ENCODE results near the gene CIZ1.
"Not testable (repeated sequence)": the region's sequence is repeated elsewhere in the genome, so short reads cannot be mapped to it uniquely, and the experiment has no call there.

CIZ1 gene

GRCh38 chr9:128145536-128145935, 45.8 kb downstream of the CIZ1 start:
- DNase-seq, result no peak

GRCh38 chr9:128144239-128145181, 46.9 kb downstream of the CIZ1 start:
- DNase-seq, result no peak

GRCh38 chr9:128143525-128144238, 47.7 kb downstream of the CIZ1 start:
- DNase-seq, result no peak

- DNase-seq, result no peak
These were observed 48.8 kb downstream of the CIZ1 start for GRCh38 chr9:128142596-128142995.

GRCh38 chr9:128142061-128142460, 49.3 kb downstream of the CIZ1 start:
- DNase-seq, result no peak

- DNase-seq, result no peak
These were observed 49.8 kb downstream of the CIZ1 start for GRCh38 chr9:128141604-128142003.

GRCh38 chr9:128139621-128140020, 51.8 kb downstream of the CIZ1 start:
- no peak for DNase-seq

GRCh38 chr9:128138001-128138400, 53.4 kb downstream of the CIZ1 start:
- DNase-seq, result no peak

- DNase-seq, result no peak
These were observed 54.3 kb downstream of the CIZ1 start for GRCh38 chr9:128136816-128137793.

GRCh38 chr9:128135561-128135960, 55.8 kb downstream of the CIZ1 start:
- DNase-seq, result not testable (repeated sequence)

GRCh38 chr9:128132139-128132538, 59.2 kb downstream of the CIZ1 start:
- DNase-seq, result peak in 2 of 3 experiments; percentile 63 to 71

- DNase-seq, result not testable (repeated sequence)
These were observed 60.0 kb downstream of the CIZ1 start for GRCh38 chr9:128131346-128131745.

- DNase-seq, result not testable (repeated sequence)
These were observed 60.7 kb downstream of the CIZ1 start for GRCh38 chr9:128130651-128131050.

- not testable (repeated sequence) for DNase-seq
These were observed 61.3 kb downstream of the CIZ1 start for GRCh38 chr9:128129976-128130590.

- DNase-seq, result peak in 2 of 3 experiments; percentile 54 to 68
These were observed 62.4 kb downstream of the CIZ1 start for GRCh38 chr9:128128836-128129590.

GRCh38 chr9:128127990-128128835, 63.2 kb downstream of the CIZ1 start:
- DNase-seq, result peak; percentile 75 to 98 (median 97)

GRCh38 chr9:128127568-128127989, 63.8 kb downstream of the CIZ1 start, which contains the start of gene PTGES2:
TSS of gene PTGES2 (minus strand) at chr9:128127729. CDS start at chr9:128127717, 12 bp downstream.
- peak; percentile 78 to 96 (median 94) for DNase-seq

- DNase-seq, result no peak
These were observed 65.6 kb downstream of the CIZ1 start for GRCh38 chr9:128125580-128126354.

- DNase-seq, result peak in 1 of 3 experiments; percentile 45
These were observed 66.3 kb downstream of the CIZ1 start for GRCh38 chr9:128124873-128125579.

Data from NCI-H1417 (cell line).